ENCODE data around the gene CD58. TPM values are rescaled to one million over a fixed set of nuclear protein-coding genes. Genes with fewer than 3 reads are reported as not detected.
A peak's percentile ranks its signal among the peaks of the same experiment; 100 is the strongest.

Gene CD58
- polyA plus RNA-seq, 3 donors, result 81.0 to 168 (median 128) TPM

DNA sequence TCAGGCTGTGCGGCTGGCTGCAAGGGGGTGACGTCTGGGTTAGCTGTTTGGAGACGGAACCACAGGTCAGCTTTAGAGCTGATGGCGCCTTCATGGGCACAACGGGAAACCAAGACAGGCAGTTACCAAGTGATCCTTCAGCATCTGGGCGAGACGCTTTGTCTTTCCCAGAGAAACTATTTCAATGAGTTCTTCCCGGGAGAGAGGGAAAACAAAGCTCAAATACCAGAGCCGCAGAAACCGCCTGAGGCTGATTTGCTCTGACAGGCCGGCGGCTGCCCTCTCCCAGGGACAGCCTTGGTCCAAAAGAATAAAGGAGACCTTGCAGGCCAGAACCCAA lies 76.5 kb downstream of the CD58 start:
- H3K36me3 Mint-ChIP-seq, result peaks cover 0 to 16% of the 10 kb centered on the region in 2 donors
- peaks cover 53 to 55% of the 10 kb centered on the region in 2 donors for H3K4me1 ChIP-seq (ENCODE audit: control insufficient read depth in 1 of 2, insufficient read depth in 2 of 2, low read length in 2 of 2)
- TF ChIP-seq, protein P1, sequence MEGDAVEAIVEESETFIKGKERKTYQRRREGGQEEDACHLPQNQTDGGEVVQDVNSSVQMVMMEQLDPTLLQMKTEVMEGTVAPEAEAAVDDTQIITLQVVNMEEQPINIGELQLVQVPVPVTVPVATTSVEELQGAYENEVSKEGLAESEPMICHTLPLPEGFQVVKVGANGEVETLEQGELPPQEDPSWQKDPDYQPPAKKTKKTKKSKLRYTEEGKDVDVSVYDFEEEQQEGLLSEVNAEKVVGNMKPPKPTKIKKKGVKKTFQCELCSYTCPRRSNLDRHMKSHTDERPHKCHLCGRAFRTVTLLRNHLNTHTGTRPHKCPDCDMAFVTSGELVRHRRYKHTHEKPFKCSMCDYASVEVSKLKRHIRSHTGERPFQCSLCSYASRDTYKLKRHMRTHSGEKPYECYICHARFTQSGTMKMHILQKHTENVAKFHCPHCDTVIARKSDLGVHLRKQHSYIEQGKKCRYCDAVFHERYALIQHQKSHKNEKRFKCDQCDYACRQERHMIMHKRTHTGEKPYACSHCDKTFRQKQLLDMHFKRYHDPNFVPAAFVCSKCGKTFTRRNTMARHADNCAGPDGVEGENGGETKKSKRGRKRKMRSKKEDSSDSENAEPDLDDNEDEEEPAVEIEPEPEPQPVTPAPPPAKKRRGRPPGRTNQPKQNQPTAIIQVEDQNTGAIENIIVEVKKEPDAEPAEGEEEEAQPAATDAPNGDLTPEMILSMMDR (IDR thresholded peaks at IDR 0.05), result no peak
- no peaks in the 10 kb centered on the region for H3K27me3 ChIP-seq (ENCODE audit: control insufficient read depth in 2 of 2, insufficient read depth in 2 of 2, low read length in 2 of 2)
- no peaks in the 10 kb centered on the region for H3K9me3 ChIP-seq (replicated peaks in 1 of 2; ENCODE audit: control insufficient read depth in 1 of 2, insufficient read depth in 1 of 2, low read length in 2 of 2)
- no peak overlapping the region for H2AFZ ChIP-seq (ENCODE audit: insufficient read depth, low read depth, low read length, poor library complexity, severe bottlenecking)
- no peak overlapping the region for H3K4me3 ChIP-seq (replicated peaks in 1 of 3; ENCODE audit: low read depth in 2 of 3, low read length in 3 of 3)
- H3K27ac Mint-ChIP-seq, result peak overlapping the region in 5 of 7 donors; percentile 15 to 70 (median 38)
- H3K4me1 Mint-ChIP-seq, result peaks cover 61% of the 10 kb centered on the region
- H4K20me1 ChIP-seq (ENCODE audit: insufficient read depth, low read length), result no peaks in the 10 kb centered on the region
- 92% methylated on average over 12 of the region's 12 CpGs for WGBS (ENCODE audit: insufficient coverage)
- no peaks in the 10 kb centered on the region for H3K36me3 ChIP-seq (replicated peaks in 1 of 2; ENCODE audit: control insufficient read depth in 1 of 2, insufficient read depth in 2 of 2, low read length in 2 of 2)
- H3K4me3 Mint-ChIP-seq, result no peak overlapping the region
- H3K79me2 ChIP-seq (ENCODE audit: insufficient read depth, low read length), result no peaks in the 10 kb centered on the region
- H3K9ac ChIP-seq (ENCODE audit: insufficient read depth, low read length, poor library complexity, severe bottlenecking), result no peak overlapping the region
- peaks cover 0 to 2% (median 0%) of the 10 kb centered on the region in 3 donors for H3K27me3 Mint-ChIP-seq (ENCODE audit: low read depth in 3 of 3)
- no peak overlapping the region for H3K27ac ChIP-seq (ENCODE audit: low read depth in 1 of 2, low read length in 2 of 2)
- intact Hi-C loops (cut with micrococcal nuclease), result loop anchor here in 1 of 2 donors (10.0 kb wide), 1 partner anchor 120 kb away; the partner anchor contains the start of gene ATP1A1
- no peak for DNase-seq
- H3K4me2 ChIP-seq (replicated peaks; ENCODE audit: extremely low read depth, low read length, poor library complexity, severe bottlenecking), result no peak overlapping the region
- H3K9me3 Mint-ChIP-seq, result peaks cover 0 to 3% (median 0%) of the 10 kb centered on the region in 7 donors

DNA sequence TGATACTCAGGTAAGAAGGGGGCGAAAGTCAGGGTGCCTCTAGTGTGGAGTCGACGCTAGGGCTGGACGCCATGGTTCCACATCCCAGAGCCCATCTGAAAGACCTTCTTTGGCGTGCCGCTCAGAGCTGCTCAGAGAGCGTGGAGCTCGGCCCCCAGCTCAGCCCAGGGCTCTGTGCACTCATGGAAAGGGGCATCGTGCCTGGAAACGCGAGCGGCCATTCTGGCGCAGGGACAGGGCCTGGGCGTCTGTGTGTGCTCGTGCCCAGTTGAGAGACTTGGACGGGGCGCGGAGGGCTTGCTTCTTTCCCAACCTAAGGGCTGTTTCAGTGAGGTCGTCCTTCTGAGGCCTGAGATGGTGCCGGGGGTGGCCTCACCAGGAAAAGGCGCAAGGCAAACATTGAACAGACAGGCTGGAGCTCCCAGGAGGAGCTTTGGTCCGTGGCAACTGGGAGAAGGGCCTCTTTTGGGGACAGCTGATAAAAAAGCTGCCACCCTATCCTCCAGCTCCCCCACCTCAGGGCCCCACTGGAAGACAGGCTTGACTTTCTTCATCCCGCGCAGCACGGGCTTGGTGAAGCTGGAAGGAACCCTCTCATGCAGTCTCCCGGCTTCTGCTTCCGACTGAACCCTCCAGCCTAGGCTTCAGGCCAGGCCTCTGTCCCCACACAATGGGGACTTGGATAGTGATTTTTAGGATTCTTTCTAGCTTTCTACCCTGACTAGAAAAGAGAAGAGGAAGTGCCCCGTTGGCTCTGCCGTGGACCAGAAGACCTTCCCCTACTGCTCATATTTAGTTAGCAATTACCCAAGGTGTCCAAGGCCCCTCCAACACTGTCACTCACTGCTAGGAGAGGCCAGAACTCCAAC lies 77.1 kb downstream of the CD58 start:
- Histone ChIP-seq H3K79me2 (ENCODE audit: insufficient read depth, low read length) (no peaks in the 10 kb centered on the region), H3K4me1 (ENCODE audit: control insufficient read depth in 1 of 2, insufficient read depth in 2 of 2, low read length in 2 of 2) (peaks cover 47 to 52% of the 10 kb centered on the region in 2 donors), H3K27ac (ENCODE audit: low read depth in 1 of 2, low read length in 2 of 2) (no peak overlapping the region), H3K4me2 (replicated peaks; ENCODE audit: extremely low read depth, low read length, poor library complexity, severe bottlenecking) (no peak overlapping the region), H4K20me1 (ENCODE audit: insufficient read depth, low read length) (no peaks in the 10 kb centered on the region), H3K27me3 (ENCODE audit: control insufficient read depth in 2 of 2, insufficient read depth in 2 of 2, low read length in 2 of 2) (no peaks in the 10 kb centered on the region), H3K9ac (ENCODE audit: insufficient read depth, low read length, poor library complexity, severe bottlenecking) (no peak overlapping the region), H3K4me3 (replicated peaks in 1 of 3; ENCODE audit: low read depth in 2 of 3, low read length in 3 of 3) (no peak overlapping the region), H3K9me3 (replicated peaks in 1 of 2; ENCODE audit: control insufficient read depth in 1 of 2, insufficient read depth in 1 of 2, low read length in 2 of 2) (no peaks in the 10 kb centered on the region), H2AFZ (ENCODE audit: insufficient read depth, low read depth, low read length, poor library complexity, severe bottlenecking) (no peak overlapping the region), H3K36me3 (replicated peaks in 1 of 2; ENCODE audit: control insufficient read depth in 1 of 2, insufficient read depth in 2 of 2, low read length in 2 of 2) (no peaks in the 10 kb centered on the region)
- Mint-ChIP-seq H3K27ac (peak overlapping the region in 6 of 7 donors; percentile 8 to 70 (median 30)), H3K9me3 (peaks cover 0 to 3% (median 0%) of the 10 kb centered on the region in 7 donors), H3K4me1 (peaks cover 56% of the 10 kb centered on the region), H3K27me3 (ENCODE audit: low read depth in 3 of 3) (peaks cover 0 to 2% (median 0%) of the 10 kb centered on the region in 3 donors), H3K36me3 (peaks cover 0 to 16% of the 10 kb centered on the region in 2 donors), H3K4me3 (no peak overlapping the region)
- peak in 2 of 3 donors; percentile 22 to 23 for DNase-seq
- intact Hi-C loops (cut with micrococcal nuclease), result loop anchor here in 1 of 2 donors (10.0 kb wide), 1 partner anchor 119 kb away; the partner anchor contains the start of gene ATP1A1
- over 99% methylated on average over 19 of the region's 29 CpGs for WGBS (ENCODE audit: insufficient coverage)
- TF ChIP-seq, protein P1 (IDR thresholded peaks at IDR 0.05), result no peak

All from CD14-positive monocyte (primary cell).